Endothelial cell of umbilical vein (primary cell): ENCODE results near the gene INPP5A. TPM values are rescaled to one million over a fixed set of nuclear protein-coding genes. Genes with fewer than 3 reads are reported as not detected.

Source experiments
- BruUV-seq: library from RNA; stranded (reverse); fragments of 400-500 nt; replicated peaks from 2 replicates; lab custom pipeline; 2021; lab: Mats Ljungman, UMichigan
- CTCF ChIA-PET: fragments of 300-600, 350-600 bp; sonication (Branson Sonifier 250); formaldehyde crosslinking; loops from one replicate; lab custom pipeline; 2021; ENCODE audit warnings: antibody characterized with exemption, inconsistent platforms; lab: Charles Lee
- POLR2A ChIA-PET: fragments of 300-600, 350-600 bp; sonication (Branson Sonifier 250); formaldehyde crosslinking; loops from one replicate; lab custom pipeline; 2021; ENCODE audit warnings: antibody characterized with exemption, inconsistent platforms; lab: Charles Lee
- DNase-seq: peaks from one replicate; pipeline ENCODE4 v3.0.0-alpha.2; 2011; ENCODE audit warnings: low read depth, low spot score
- FAIRE-seq: peaks from 2 replicates; lab custom pipeline; 2011; peaks lifted over from hg19 to GRCh38; lab: Jason Lieb, UNC
- H2AFZ ChIP-seq: 2 replicates; pipeline ENCODE4 v1.6.0; 2012; ENCODE audit warnings: low read depth, low read length, control low read depth, inconsistent platforms
- H3K27ac ChIP-seq: 2 replicates; pipeline ENCODE4 v1.5.1; 2011; ENCODE audit warnings: low read depth, mild to moderate bottlenecking, control low read depth, low read length, moderate library complexity; ENCODE audit not compliant: insufficient read depth
- H3K27me3 ChIP-seq, 2 experiments: 2 replicates each; pipeline versions ENCODE4 v1.6.0 to v1.6.1; 2011; ENCODE audit warnings: low read length in 2 of 2, mixed read lengths in 1 of 2; ENCODE audit not compliant: control insufficient read depth in 2 of 2, insufficient read depth in 2 of 2
- H3K36me3 ChIP-seq, 2 experiments: 2 replicates in 1 of 2; 3 replicates in 1 of 2; pipeline ENCODE4 v1.5.1; 2011; ENCODE audit warnings: low read length in 2 of 2, mild to moderate bottlenecking in 1 of 2, moderate library complexity in 1 of 2; ENCODE audit not compliant: control insufficient read depth in 2 of 2, insufficient read depth in 2 of 2; ENCODE audit errors: extremely low read depth in 1 of 2
- H3K4me1 ChIP-seq: 3 replicates; pipeline ENCODE4 v1.5.1; 2011; ENCODE audit warnings: mild to moderate bottlenecking, low read length; ENCODE audit not compliant: control insufficient read depth, insufficient read depth; ENCODE audit errors: extremely low read depth
- H3K4me2 ChIP-seq: 2 replicates; pipeline ENCODE4 v1.6.1; 2011; ENCODE audit warnings: low read length, control low read depth, mixed read lengths; ENCODE audit not compliant: insufficient read depth
- H3K4me3 ChIP-seq, 3 experiments: fragments of 200-600 bp in 1 of 3; sonication (generic), shearing (Covaris generic) in 1 of 3; replicated peaks in 1 of 3; 2 replicates each; pipeline ENCODE4 v1.5.1; 2011 to 2016; ENCODE audit warnings: control low read depth in 3 of 3, low read length in 3 of 3, mild to moderate bottlenecking in 2 of 3, inconsistent platforms in 1 of 3, low read depth in 1 of 3, moderate library complexity in 1 of 3; ENCODE audit not compliant: insufficient read depth in 1 of 3
- H3K79me2 ChIP-seq: 2 replicates; pipeline ENCODE4 v1.6.0; 2012; ENCODE audit warnings: low read length, inconsistent platforms; ENCODE audit not compliant: control insufficient read depth, insufficient read depth
- H3K9ac ChIP-seq: replicated peaks from 2 replicates; pipeline ENCODE3; 2011; ENCODE audit warnings: low read length, control low read depth; ENCODE audit not compliant: insufficient read depth; ENCODE audit errors: extremely low read depth
- H3K9me1 ChIP-seq: replicated peaks from 3 replicates; pipeline ENCODE4 v1.6.0; 2011; ENCODE audit warnings: mild to moderate bottlenecking, low read length; ENCODE audit not compliant: control insufficient read depth, insufficient read depth; ENCODE audit errors: extremely low read depth
- H3K9me3 ChIP-seq: replicated peaks from 2 replicates; pipeline ENCODE4 v1.5.1; 2012; ENCODE audit warnings: low read length, inconsistent platforms; ENCODE audit not compliant: control insufficient read depth, insufficient read depth
- H4K20me1 ChIP-seq: replicated peaks from 2 replicates; pipeline ENCODE3; 2011; ENCODE audit warnings: mild to moderate bottlenecking, low read length; ENCODE audit not compliant: control insufficient read depth, insufficient read depth; ENCODE audit errors: extremely low read depth
- CTCF ChIP-seq, 2 donors: IDR thresholded peaks; 1 replicate in 1 of 2; 2 replicates in 1 of 2; pipeline ENCODE4 v1.5.1; 2011; ENCODE audit warnings: low read length in 2 of 2, mild to moderate bottlenecking in 2 of 2, moderate library complexity in 2 of 2, control low read depth in 1 of 2, inconsistent platforms in 1 of 2, low read depth in 1 of 2; ENCODE audit not compliant: insufficient read depth in 1 of 2; ENCODE audit errors: extremely low read depth in 1 of 2
- EZH2 ChIP-seq: IDR thresholded peaks from 2 replicates; pipeline ENCODE4 v1.6.1; 2012; ENCODE audit warnings: borderline replicate concordance, low read depth, mild to moderate bottlenecking, moderate library complexity, low read length, inconsistent platforms; ENCODE audit not compliant: severe bottlenecking
- FOS ChIP-seq: IDR thresholded peaks from 2 replicates; pipeline ENCODE4 v1.6.1; 2011; ENCODE audit warnings: mild to moderate bottlenecking, low read length, moderate library complexity, borderline replicate concordance; ENCODE audit not compliant: insufficient read depth
- GATA2 ChIP-seq: IDR thresholded peaks from 2 replicates; pipeline ENCODE4 v1.7.0; 2011; ENCODE audit warnings: low read depth, mild to moderate bottlenecking, moderate library complexity, mixed read lengths, low read length; ENCODE audit not compliant: insufficient read length, insufficient read depth
- JUN ChIP-seq: IDR thresholded peaks from 2 replicates; pipeline ENCODE4 v1.6.1; 2011; ENCODE audit warnings: borderline replicate concordance, low read depth; ENCODE audit not compliant: insufficient read length, insufficient read depth
- MAX ChIP-seq: IDR thresholded peaks from 2 replicates; pipeline ENCODE4 v1.6.1; 2011; ENCODE audit not compliant: insufficient read depth, insufficient read length
- MYC ChIP-seq: IDR thresholded peaks from one replicate; pipeline ENCODE4 v1.6.1; 2011; ENCODE audit warnings: mild to moderate bottlenecking, low read depth, low read length
- POLR2A ChIP-seq: IDR thresholded peaks from 2 replicates; pipeline ENCODE4 v1.6.1; 2012; ENCODE audit warnings: low read depth, mild to moderate bottlenecking, control low read depth, low read length
- POLR2AphosphoS5 ChIP-seq: IDR thresholded peaks from 2 replicates; pipeline ENCODE4 v1.6.1; 2012; ENCODE audit warnings: low read depth, mild to moderate bottlenecking, control low read depth, low read length, moderate library complexity; ENCODE audit not compliant: insufficient read depth
- dilution Hi-C: fragments of 300-500 bp; cut with MboI; formaldehyde crosslinking; loops from one replicate; pipeline ENCODE4 v1.15.0; 2019; ENCODE audit warnings: low sequenced_read_pairs; ENCODE audit not compliant: extremely low pct_ligation_motif_present
- intact Hi-C: fragments of 100-400 bp; cut with micrococcal nuclease; formaldehyde crosslinking; loops from one replicate; pipeline ENCODE4 v1.10.0; 2022
- polyA plus RNA-seq, 4 experiments: library from polyadenylated mRNA; depleted of rRNA in 3 of 4; stranded (reverse) in 3 of 4; unstranded in 1 of 4; fragments of >200 nt; gene quantifications; 2 replicates each; pipeline versions ENCODE4 v1.2.1 to v1.2.3, GENCODE V29; 2011 to 2012; ENCODE audit warnings: missing spikeins in 1 of 4
- total RNA-seq: library from RNA; stranded (reverse); gene quantifications from 2 replicates; pipeline ENCODE4 v1.2.3, GENCODE V29; 2021

INPP5A gene
- total and polyA plus RNA-seq, 2 donors (not counting 3 experiments of a cell fraction or from before 2014, with no cell fraction given) = 22.9 to 33.2 TPM

GRCh38 chr10:132600416-132600815, 62.8 kb downstream of the INPP5A start:
- H3K9me1 ChIP-seq = no peaks in the 10 kb centered on the region
- no peaks in the 10 kb centered on the region for H3K27me3 ChIP-seq
- H3K9ac ChIP-seq = no peak overlapping the region
- ChIA-PET CTCF (no interaction called here), POLR2A (no interaction called here)
- dilution Hi-C loops = no loop called here
- no peak overlapping the region for H2AFZ ChIP-seq
- no peaks in the 10 kb centered on the region for H3K36me3 ChIP-seq
- H3K4me1 ChIP-seq = no peaks in the 10 kb centered on the region
- intact Hi-C loops = no loop called here
- no peak overlapping the region for H3K4me2 ChIP-seq
- H3K79me2 ChIP-seq = peaks cover 5% of the 10 kb centered on the region
- no peak overlapping the region for H3K27ac ChIP-seq
- H4K20me1 ChIP-seq = peaks cover 6% of the 10 kb centered on the region
- DNase-seq (no peak), FAIRE-seq (no peak)
- H3K4me3 ChIP-seq = no peak overlapping the region
- no peaks in the 10 kb centered on the region for H3K9me3 ChIP-seq
- TF ChIP-seq EZH2 (no peak), POLR2AphosphoS5 (no peak), JUN (no peak), FOS (no peak), CTCF (IDR thresholded peaks at IDR 0.05; ENCODE audit: extremely low read depth in 1 of 2, insufficient read depth in 1 of 2, low read depth in 1 of 2, low read length in 2 of 2) (no peak), MYC (no peak), MAX (no peak), GATA2 (no peak), POLR2A (no peak)
- no TSS peak for BruUV-seq
